Measurements from ENCODE around the gene UBE2I.
"Not testable (repeated sequence)": the region's sequence is repeated elsewhere in the genome, so short reads cannot be mapped to it uniquely, and the experiment has no call there.

UBE2I gene

DNA sequence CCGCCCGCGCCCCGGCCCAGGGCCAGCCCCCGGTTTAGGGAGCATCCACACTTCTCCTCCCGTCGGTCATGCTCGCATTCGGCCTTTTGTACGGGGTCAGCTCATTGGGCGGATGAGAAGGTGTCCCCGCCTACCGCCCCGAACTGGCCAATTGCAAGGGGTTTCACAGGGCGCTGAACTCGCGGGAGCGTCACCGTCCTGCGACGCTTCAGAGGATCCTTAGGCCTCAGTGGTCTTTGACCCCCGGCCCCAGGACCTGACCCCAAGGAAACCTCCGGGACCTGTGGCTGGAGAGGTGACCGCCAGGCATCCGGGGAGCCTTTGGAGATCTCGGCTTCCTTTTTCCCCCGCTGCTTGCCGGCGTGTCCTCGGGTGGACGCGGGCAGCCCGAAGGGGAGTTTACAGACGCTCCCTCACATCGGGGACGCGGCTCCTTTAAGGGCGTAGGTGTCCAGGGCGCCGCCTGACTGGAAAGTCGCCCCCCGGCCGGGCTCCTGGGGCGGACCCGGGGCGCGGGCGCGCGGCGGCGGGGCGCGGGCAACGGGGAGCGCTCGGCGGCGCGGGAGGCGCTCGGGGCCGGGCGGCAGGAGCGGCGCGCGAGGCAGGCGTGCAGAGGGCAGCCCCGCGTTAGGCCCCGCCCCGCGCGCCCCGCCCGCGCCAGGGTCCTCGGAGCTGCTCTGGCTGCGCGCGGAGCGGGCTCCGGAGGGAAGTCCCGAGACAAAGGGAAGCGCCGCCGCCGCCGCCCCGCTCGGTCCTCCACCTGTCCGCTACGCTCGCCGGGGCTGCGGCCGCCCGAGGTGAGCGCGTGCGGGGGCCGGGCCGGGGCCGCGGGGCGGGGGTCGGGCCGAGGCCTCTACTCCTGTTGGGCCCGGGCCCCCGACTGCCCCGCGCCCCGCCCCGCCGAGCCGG is at the start of gene UBE2I:
Gene UBE2I, plus strand, starts transcription at position 660 of the 909 bp plus-strand sequence. CDS start 4,395 bp downstream, outside the sequence.
- peak; percentile 98 for DNase-seq

- DNase-seq, result no peak
Observed at GRCh38 chr16:1259760-1260068, 49.7 kb upstream of the UBE2I start.

DNA sequence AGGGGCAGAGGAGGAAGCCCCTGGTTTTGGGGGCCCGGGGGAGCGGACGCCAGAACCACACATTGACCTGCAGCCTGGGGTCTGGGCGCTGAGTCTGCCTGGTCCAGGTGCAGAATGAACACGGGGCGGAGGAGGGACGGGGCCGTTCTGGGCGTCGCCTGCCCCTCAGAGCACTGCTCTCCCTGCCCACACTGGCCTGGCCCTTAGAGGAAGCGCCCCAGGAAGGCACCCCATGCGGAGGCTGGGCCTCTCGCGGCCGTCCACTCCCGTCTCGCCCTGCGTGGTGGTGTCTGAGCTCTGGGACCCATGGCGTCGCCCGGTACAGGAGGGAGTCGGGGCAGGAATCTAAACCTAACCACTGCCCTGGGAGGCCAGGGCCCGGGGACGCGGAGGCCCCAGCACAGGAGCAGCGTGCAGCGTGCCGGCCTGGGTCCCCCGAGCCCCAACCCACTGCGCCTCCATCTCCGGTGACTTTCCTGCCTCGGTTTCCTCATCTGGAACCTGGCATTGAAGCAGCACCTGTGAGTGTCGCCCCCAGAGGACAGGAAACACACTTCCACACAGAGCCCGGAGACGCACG is 49.2 kb upstream of the UBE2I start:
- DNase-seq, result no peak

DNA sequence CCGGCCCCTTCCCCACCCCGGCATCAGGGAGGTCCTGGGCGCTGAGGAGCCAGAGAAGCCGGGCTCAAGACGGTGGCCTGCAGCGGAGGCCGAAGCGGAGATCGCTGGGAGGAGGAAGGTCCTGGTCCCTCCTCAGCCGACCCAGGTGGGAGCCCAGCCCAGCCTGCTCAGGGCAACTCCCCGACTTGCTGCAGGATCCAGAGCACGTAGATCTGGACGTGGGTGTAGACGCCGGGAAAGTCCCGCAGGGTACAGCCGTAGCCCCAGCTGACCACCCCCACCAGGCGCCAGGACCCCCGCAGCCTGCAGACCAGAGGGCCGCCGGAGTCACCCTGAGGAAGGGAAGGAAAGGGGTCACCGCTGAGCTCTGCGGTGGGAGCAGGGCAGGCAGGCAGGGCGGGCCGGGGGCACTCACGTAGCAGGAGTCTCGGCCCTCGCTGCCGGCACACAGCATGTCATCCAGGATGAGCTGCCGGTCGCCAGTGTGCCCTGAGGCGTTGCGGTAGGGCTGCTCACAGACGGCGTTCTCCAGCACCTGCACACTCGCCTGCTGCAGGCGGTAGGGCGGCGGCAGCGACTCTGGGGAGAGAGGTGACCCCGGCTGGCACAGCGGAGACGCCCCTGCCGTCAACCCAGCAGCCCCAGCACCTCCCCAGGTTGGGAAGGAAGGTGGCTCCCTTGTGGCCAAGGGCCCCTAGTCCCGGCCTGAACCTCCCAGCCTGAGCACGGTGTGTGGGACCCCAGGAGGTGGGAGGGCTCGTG is 48.1 kb upstream of the UBE2I start:
- DNase-seq, result peak; percentile 92

- no peak for DNase-seq
Observed at GRCh38 chr16:1262210-1262845, 47.1 kb upstream of the UBE2I start.

- no peak for DNase-seq
Observed at GRCh38 chr16:1262846-1263221, 46.6 kb upstream of the UBE2I start.

DNA sequence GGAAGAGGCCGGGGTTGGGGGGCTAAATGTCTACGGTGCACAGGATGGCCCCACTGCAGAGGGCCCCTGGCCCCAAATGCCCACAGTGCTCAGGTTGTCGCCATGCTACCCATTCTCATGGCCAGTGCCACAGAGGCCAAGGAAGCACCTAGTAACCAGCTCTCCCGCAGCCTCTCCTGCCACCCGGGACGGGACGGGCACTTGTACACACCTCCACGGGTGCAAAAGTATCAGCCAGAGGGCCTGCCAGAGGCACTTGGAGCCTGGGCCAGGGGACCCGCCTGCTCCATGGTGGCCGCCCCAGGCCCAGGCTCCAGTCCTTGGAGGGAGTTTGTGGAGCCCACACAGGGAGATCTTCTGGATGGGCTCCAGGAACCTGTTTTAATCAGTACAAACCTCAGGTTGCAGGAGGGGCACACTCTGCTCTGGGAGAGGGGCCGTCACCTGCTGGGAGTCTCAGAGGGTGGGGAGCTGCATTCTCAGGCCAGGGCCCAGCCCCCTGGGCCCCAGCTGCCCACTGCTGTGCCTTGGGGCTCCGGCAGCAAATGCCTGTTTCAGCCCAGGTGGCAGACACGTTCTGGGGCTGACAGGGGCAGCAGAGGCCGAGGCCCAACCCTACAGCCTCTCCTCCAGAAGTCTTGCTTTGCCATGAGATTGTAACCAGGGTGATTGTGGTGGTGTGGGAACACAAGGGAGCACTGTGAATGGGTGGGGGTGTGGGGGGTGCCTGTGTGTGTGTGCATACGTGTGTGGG is 45.7 kb upstream of the UBE2I start:
- no peak for DNase-seq

GRCh38 chr16:1264345-1265089 is 44.9 kb upstream of the UBE2I start:
- no peak for DNase-seq

- DNase-seq, result no peak
Observed at GRCh38 chr16:1265090-1265630, 44.3 kb upstream of the UBE2I start.

- DNase-seq, result no peak
Observed at GRCh38 chr16:1265826-1266225, 43.6 kb upstream of the UBE2I start.

DNA sequence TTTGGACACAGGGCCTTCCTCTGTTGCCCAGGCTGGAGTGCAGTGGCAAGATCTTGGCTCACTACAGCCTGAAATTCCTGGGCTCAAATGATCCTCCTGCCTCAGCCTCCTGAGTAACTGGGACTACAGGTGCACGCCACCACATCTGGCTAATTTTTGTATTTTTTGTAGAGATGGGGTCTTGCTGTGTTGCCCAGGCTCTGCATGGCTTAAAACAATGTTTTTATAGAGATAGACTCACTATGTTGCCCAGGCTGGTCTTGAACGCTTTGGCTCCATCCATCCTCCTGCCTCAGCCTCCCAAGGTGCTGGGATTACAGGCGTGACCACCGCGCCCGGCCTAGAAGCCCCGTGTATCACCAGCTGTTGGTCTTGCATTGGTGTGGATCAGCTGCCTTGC is 40.0 kb upstream of the UBE2I start:
- not testable (repeated sequence) for DNase-seq

- DNase-seq, result no peak
Observed at GRCh38 chr16:1271380-1271723, 38.1 kb upstream of the UBE2I start.

GRCh38 chr16:1271724-1272413 is 37.6 kb upstream of the UBE2I start:
- peak; percentile 96 for DNase-seq

GRCh38 chr16:1272453-1273198 is 36.8 kb upstream of the UBE2I start:
- peak; percentile 92 for DNase-seq

- DNase-seq, result no peak
Observed at GRCh38 chr16:1273816-1274215, 35.6 kb upstream of the UBE2I start.

DNA sequence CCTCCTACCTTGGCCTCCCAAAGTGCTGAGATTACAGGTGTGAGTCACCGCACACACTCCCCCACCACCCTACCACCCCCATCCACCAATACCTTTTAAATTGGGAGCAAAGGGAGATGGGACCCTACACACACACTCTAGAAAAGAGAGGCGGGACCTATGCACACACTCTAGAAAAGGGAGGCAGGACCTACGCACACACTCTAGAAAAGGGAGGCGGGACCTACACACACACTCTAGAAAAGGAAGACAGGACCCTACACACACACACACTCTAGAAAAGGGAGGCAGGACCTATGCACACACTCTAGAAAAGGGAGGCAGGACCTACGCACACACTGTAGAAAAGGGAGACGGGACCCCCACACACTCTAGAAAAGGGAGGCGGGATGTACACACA is 34.7 kb upstream of the UBE2I start:
- no peak for DNase-seq

DNA sequence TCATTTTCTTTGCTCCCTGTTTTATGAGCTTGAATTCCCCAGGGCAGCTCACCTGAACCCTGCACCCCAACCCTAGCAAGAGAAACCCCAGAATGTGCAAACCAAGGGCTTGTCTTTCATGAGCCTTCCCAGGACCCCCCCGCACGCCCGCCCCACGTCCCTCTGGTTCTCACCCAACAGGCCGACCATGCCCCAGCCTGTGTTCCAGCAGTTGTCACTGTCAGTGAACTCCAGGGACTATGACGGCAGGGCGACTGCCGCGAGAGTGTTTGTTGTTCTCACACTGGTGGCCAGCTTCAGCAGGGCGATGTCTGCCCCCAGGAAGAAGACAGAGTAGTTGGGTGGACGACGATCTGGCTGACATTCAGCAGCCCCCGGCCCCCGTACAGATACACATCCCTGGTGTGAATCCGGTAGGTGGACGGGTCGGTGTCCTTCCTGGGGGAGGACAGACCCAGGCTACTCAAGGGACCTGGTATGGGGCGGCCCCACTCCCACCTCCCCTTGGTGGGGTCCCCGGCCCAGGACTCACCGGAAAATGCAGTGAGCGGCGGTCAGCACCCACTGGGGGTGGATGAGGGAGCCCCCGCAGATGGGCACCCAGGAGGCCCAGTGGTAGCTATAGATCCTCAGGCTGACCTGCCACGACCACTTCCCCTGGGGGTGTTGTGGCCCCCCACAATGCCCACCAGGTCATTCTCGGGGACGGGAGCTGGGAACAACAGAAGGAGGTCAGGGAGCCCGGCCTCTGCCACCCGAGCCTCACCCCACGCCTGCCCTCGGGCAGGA is 33.5 kb upstream of the UBE2I start:
- DNase-seq, result no peak

DNA sequence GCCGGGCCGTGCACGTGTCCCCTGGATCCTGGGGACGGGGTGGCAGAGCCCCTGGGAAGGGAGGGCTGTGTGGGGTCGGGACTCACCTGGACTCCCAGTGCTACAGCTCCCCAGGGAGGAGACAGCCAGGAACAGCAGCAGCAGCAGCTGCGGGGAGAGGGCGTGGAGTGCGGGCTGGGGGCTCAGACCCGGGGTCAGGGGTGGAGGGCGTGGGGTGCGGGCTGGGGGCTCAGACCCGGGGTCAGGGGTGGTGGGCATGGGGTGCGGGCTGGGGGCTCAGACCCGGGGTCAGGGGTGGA is 32.9 kb upstream of the UBE2I start:
- DNase-seq, result no peak

GRCh38 chr16:1277151-1277598 is 32.3 kb upstream of the UBE2I start:
- no peak for DNase-seq
